CD4-positive, alpha-beta T cell treated with Interleukin-15 for 1 hour (primary cell): ENCODE results near the gene MEGF9.
"Not testable (repeated sequence)": the region's sequence is repeated elsewhere in the genome, so short reads cannot be mapped to it uniquely, and the experiment has no call there.

Experiments
- DNase-seq: peaks from one replicate; pipeline ENCODE4 v3.0.0-alpha.2; 2020

MEGF9 gene

GRCh38 chr9:120570296-120570695 lies 144.0 kb downstream of the MEGF9 start:
- no peak for DNase-seq

GRCh38 chr9:120569556-120569955 lies 144.7 kb downstream of the MEGF9 start:
- DNase-seq, result no peak

GRCh38 chr9:120568816-120569215 lies 145.5 kb downstream of the MEGF9 start:
- no peak for DNase-seq

- no peak for DNase-seq
Measured at GRCh38 chr9:120567874-120568273, 146.4 kb downstream of the MEGF9 start.

- DNase-seq, result no peak
Measured at GRCh38 chr9:120567081-120567480, 147.2 kb downstream of the MEGF9 start.

GRCh38 chr9:120564589-120564988 lies 149.7 kb downstream of the MEGF9 start:
- DNase-seq, result no peak

GRCh38 chr9:120562861-120563443 lies 151.3 kb downstream of the MEGF9 start:
- no peak for DNase-seq

- no peak for DNase-seq
Measured at GRCh38 chr9:120561709-120562108, 152.6 kb downstream of the MEGF9 start.

- DNase-seq, result no peak
Measured at GRCh38 chr9:120559546-120559945, 154.7 kb downstream of the MEGF9 start.

GRCh38 chr9:120558454-120558853 lies 155.8 kb downstream of the MEGF9 start:
- no peak for DNase-seq

- no peak for DNase-seq
Measured at GRCh38 chr9:120557205-120557604, 157.1 kb downstream of the MEGF9 start.

- DNase-seq, result no peak
Measured at GRCh38 chr9:120556775-120557174, 157.5 kb downstream of the MEGF9 start.

GRCh38 chr9:120555839-120556238 lies 158.4 kb downstream of the MEGF9 start:
- no peak for DNase-seq

- DNase-seq, result not testable (repeated sequence)
Measured at GRCh38 chr9:120552210-120552704, 162.0 kb downstream of the MEGF9 start.
